HepG2 (cell line): Measurements from ENCODE around the gene CHRNA3. TPM values are rescaled to one million over a fixed set of nuclear protein-coding genes. Genes with fewer than 3 reads are reported as not detected.

Experiments used
- ATAC-seq: fragments of 200-7000 bp; cut with Tn5 transposase; 3 replicates; pipeline ENCODE4 v1.9.1; 2020; ENCODE audit warnings: mild to moderate bottlenecking, moderate library complexity
- BruUV-seq: library from RNA; stranded (reverse); fragments of 400-500 nt; replicated peaks from 2 replicates; lab custom pipeline; 2021; lab: Mats Ljungman, UMichigan
- CTCF ChIA-PET: fragments of 300-600 bp; formaldehyde crosslinking; extraction: SDS; loops from one replicate; lab custom pipeline; 2021; ENCODE audit warnings: low total read pairs, inconsistent platforms, low intra/inter-chr PET ratio; lab: Yijun Ruan, JAX
- POLR2A ChIA-PET: fragments of 350-600 bp; sonication (Branson Sonifier 250); formaldehyde crosslinking; loops from one replicate; lab custom pipeline; 2020; ENCODE audit warnings: antibody characterized with exemption, inconsistent platforms; lab: Yijun Ruan, JAX
- DNase-seq: peaks from one replicate; pipeline ENCODE4 v3.0.0-alpha.2; 2015; ENCODE audit warnings: low spot score
- FAIRE-seq: peaks from 3 replicates; lab custom pipeline; 2011; peaks lifted over from hg19 to GRCh38; lab: Jason Lieb, UNC
- H2AFZ ChIP-seq: one replicate; pipeline ENCODE4 v1.6.1; 2011; ENCODE audit warnings: low read length, inconsistent platforms
- H3K27ac ChIP-seq: fragments of 300-600 bp; 3 replicates; pipeline ENCODE4 v1.8.0; 2011; ENCODE audit warnings: mixed run types, mild to moderate bottlenecking, mixed read lengths, low read length, inconsistent platforms; ENCODE audit not compliant: insufficient read depth; ENCODE audit errors: extremely low read length
- H3K27me3 ChIP-seq, 2 experiments: fragments of 200-600 bp in 1 of 2; 2 replicates in 1 of 2; 3 replicates in 1 of 2; pipeline versions ENCODE4 v1.6.0 to v1.8.0; 2011; ENCODE audit warnings: low read length in 2 of 2, mild to moderate bottlenecking in 2 of 2, moderate library complexity in 2 of 2, inconsistent platforms in 1 of 2; ENCODE audit not compliant: insufficient read depth in 2 of 2, control insufficient read depth in 1 of 2
- H3K36me3 ChIP-seq, 2 experiments: fragments of 200-600 bp in 1 of 2; replicated peaks in 1 of 2; 2 replicates in 1 of 2; 3 replicates in 1 of 2; pipeline versions ENCODE4 v1.5.1 to v1.8.0; 2011; ENCODE audit warnings: low read length in 2 of 2, inconsistent platforms in 1 of 2; ENCODE audit not compliant: insufficient read depth in 2 of 2, control insufficient read depth in 1 of 2
- H3K4me1 ChIP-seq: 2 replicates; pipeline ENCODE4 v1.5.1; 2012; ENCODE audit warnings: low read length, inconsistent platforms; ENCODE audit not compliant: insufficient read depth
- H3K4me2 ChIP-seq: 2 replicates; pipeline ENCODE4 v1.6.0; 2011; ENCODE audit warnings: low read depth, low read length, inconsistent platforms
- H3K4me3 ChIP-seq, 3 experiments: fragments of 200-600 bp in 1 of 3; sonication (generic), shearing (Covaris generic) in 1 of 3; replicated peaks in 1 of 3; 2 replicates each; pipeline ENCODE4 v1.5.1; 2011 to 2016; ENCODE audit warnings: low read length in 3 of 3, inconsistent platforms in 2 of 3, low read depth in 2 of 3, mild to moderate bottlenecking in 2 of 3, control low read depth in 1 of 3, mixed read lengths in 1 of 3; ENCODE audit not compliant: insufficient read depth in 1 of 3
- H3K79me2 ChIP-seq: one replicate; pipeline ENCODE4 v1.6.1; 2011; ENCODE audit warnings: low read length, inconsistent platforms; ENCODE audit not compliant: insufficient read depth
- H3K9ac ChIP-seq: 2 replicates; pipeline ENCODE4 v1.6.0; 2011; ENCODE audit warnings: mild to moderate bottlenecking, low read depth, low read length, inconsistent platforms; ENCODE audit not compliant: insufficient read depth
- H3K9me3 ChIP-seq: 2 replicates; pipeline ENCODE4 v1.5.1; 2012; ENCODE audit warnings: mild to moderate bottlenecking, low read length
- H4K20me1 ChIP-seq: 2 replicates; pipeline ENCODE4 v1.6.0; 2011; ENCODE audit warnings: inconsistent platforms, mild to moderate bottlenecking, low read length, moderate library complexity; ENCODE audit not compliant: insufficient read depth
- CEBPB ChIP-seq: IDR thresholded peaks from 2 replicates; pipeline ENCODE4 v1.6.1; 2011; ENCODE audit warnings: low read depth, low read length, improper control_type of control experiment, borderline replicate concordance
- FOXM1 ChIP-seq: sonication (generic); formaldehyde crosslinking; IDR thresholded peaks from 2 replicates; pipeline ENCODE4 v1.5.0; 2020; ENCODE audit warnings: missing genetic modification reagents
- GATAD2A ChIP-seq: IDR thresholded peaks from 2 replicates; pipeline ENCODE4 v1.6.1; 2016
- HDAC2 ChIP-seq: sonication (generic); formaldehyde crosslinking; IDR thresholded peaks from 2 replicates; pipeline ENCODE4 v1.4.0; 2020; ENCODE audit warnings: missing genetic modification reagents
- HNF1A ChIP-seq, 2 experiments: sonication (generic) in 1 of 2; formaldehyde crosslinking in 1 of 2; IDR thresholded peaks; 2 replicates each; pipeline versions ENCODE4 v1.4.0 to v1.6.1; 2016 to 2020; ENCODE audit warnings: borderline replicate concordance in 1 of 2, low read depth in 1 of 2, mild to moderate bottlenecking in 1 of 2, missing genetic modification reagents in 1 of 2
- KLF12 ChIP-seq: sonication (generic); formaldehyde crosslinking; IDR thresholded peaks from 2 replicates; pipeline ENCODE4 v1.4.0; 2020; ENCODE audit warnings: missing genetic modification reagents, borderline replicate concordance
- NCOA2 ChIP-seq: sonication (generic); formaldehyde crosslinking; IDR thresholded peaks from 2 replicates; pipeline ENCODE4 v1.8.0; 2022; ENCODE audit warnings: inconsistent platforms
- NR0B2 ChIP-seq: sonication (generic); formaldehyde crosslinking; IDR thresholded peaks from 2 replicates; pipeline ENCODE4 v1.4.0; 2020; ENCODE audit warnings: mild to moderate bottlenecking, missing genetic modification reagents
- PHF5A ChIP-seq: IDR thresholded peaks from one replicate; pipeline ENCODE4 v1.6.1; 2018; ENCODE audit warnings: low read depth, missing genetic modification reagents; ENCODE audit not compliant: unreplicated experiment
- RFX3 ChIP-seq: IDR thresholded peaks from 2 replicates; pipeline ENCODE4 v1.6.1; 2016; ENCODE audit warnings: missing biosample characterization, missing genetic modification reagents
- RFXANK ChIP-seq: IDR thresholded peaks from 2 replicates; pipeline ENCODE4 v1.6.1; 2016
- SAP130 ChIP-seq: IDR thresholded peaks from 2 replicates; pipeline ENCODE4 v1.6.1; 2016; ENCODE audit warnings: low read depth
- THAP7 ChIP-seq: sonication (generic); formaldehyde crosslinking; IDR thresholded peaks from 2 replicates; pipeline ENCODE4 v1.8.1; 2023; ENCODE audit warnings: mild to moderate bottlenecking, missing genetic modification reagents
- ZBTB42 ChIP-seq: sonication (generic); formaldehyde crosslinking; IDR thresholded peaks from 2 replicates; pipeline ENCODE4 v1.5.0; 2020; ENCODE audit warnings: mild to moderate bottlenecking, missing genetic modification reagents
- ZFAT ChIP-seq: sonication (generic); formaldehyde crosslinking; conservative IDR thresholded peaks from 2 replicates; pipeline ENCODE4 v1.8.1; 2023; ENCODE audit warnings: missing genetic modification reagents, inconsistent platforms
- ZNF33B ChIP-seq: sonication (generic); formaldehyde crosslinking; IDR thresholded peaks from 2 replicates; pipeline ENCODE4 v1.5.1; 2020; ENCODE audit warnings: mild to moderate bottlenecking, missing genetic modification reagents
- ZNF546 ChIP-seq: sonication (generic); formaldehyde crosslinking; conservative IDR thresholded peaks from 2 replicates; pipeline ENCODE4 v1.8.1; 2023; ENCODE audit warnings: mild to moderate bottlenecking, missing genetic modification reagents
- ZNF589 ChIP-seq: sonication (generic); formaldehyde crosslinking; conservative IDR thresholded peaks from 2 replicates; pipeline ENCODE4 v1.8.0; 2022; ENCODE audit warnings: mild to moderate bottlenecking, moderate library complexity, missing genetic modification reagents
- ZNF703 ChIP-seq: sonication (generic); formaldehyde crosslinking; IDR thresholded peaks from 2 replicates; pipeline ENCODE4 v1.5.1; 2020; ENCODE audit warnings: missing genetic modification reagents, mild to moderate bottlenecking, moderate library complexity, borderline replicate concordance
- WGBS: methylation state at CpG from one replicate; pipeline ENCODE4 v1.1.6; 2017; ENCODE audit warnings: low lambda C conversion rate; 5-methylcytosine and 5-hydroxymethylcytosine counted together
- in situ Hi-C: cut with HindIII; loops from 2 replicates; pipeline ENCODE4 v1.10.0; 2017; ENCODE audit warnings: low pct_unique_long_range_greater_than_20kb; ENCODE audit not compliant: extremely low pct_ligation_motif_present
- intact Hi-C: fragments of 100-400 bp; cut with micrococcal nuclease; formaldehyde crosslinking; loops from one replicate; pipeline ENCODE4 v1.10.0; 2022; ENCODE audit not compliant: unreplicated experiment
- polyA plus RNA-seq, 8 experiments: library from polyadenylated mRNA; depleted of rRNA in 3 of 8; stranded (reverse) in 7 of 8; unstranded in 1 of 8; fragments of >200 nt; fragmentation: Illumina TruSeq in 4 of 8; extraction: Trizol in 4 of 8; gene quantifications; 2 replicates each; pipeline versions ENCODE4 v1.2.1 to v1.2.3, GENCODE V29; 2011 to 2016; ENCODE audit warnings: low read depth in 4 of 8, missing spikeins in 1 of 8, mixed read lengths in 1 of 8; ENCODE audit not compliant: insufficient read depth in 1 of 8
- total RNA-seq, 5 experiments: library from RNA; depleted of rRNA; stranded (reverse); fragments of >200 nt; fragmentation: Illumina TruSeq; extraction: Trizol; gene quantifications; 2 replicates each; pipeline ENCODE4 v1.2.3, GENCODE V29; 2016; ENCODE audit warnings: low read depth in 1 of 5

The CHRNA3 gene
- total and polyA plus RNA-seq, 2 of the 13 experiments (the other 11 are each of a cell fraction or from before 2014, with no cell fraction given), result not detected

- no peak for TF ChIP-seq GATAD2A
These were observed 14.6 kb upstream of the CHRNA3 start (continued) for GRCh38 chr15:78635346-78635745.

GRCh38 chr15:78634210-78635145 is 13.7 kb upstream of the CHRNA3 start:
- H3K9ac ChIP-seq, result no peak overlapping the region
- ChIA-PET CTCF (no interaction called here), POLR2A (no interaction called here)
- no peaks in the 10 kb centered on the region for H3K79me2 ChIP-seq
- DNase-seq (no peak), ATAC-seq (no peak), FAIRE-seq (no peak)
- BruUV-seq, result no TSS peak
- peaks cover 1 to 20% of the 10 kb centered on the region in 2 experiments; a peak in 2 of 5 replicates for H3K27me3 ChIP-seq
- H3K4me3 ChIP-seq, result no peak overlapping the region
- WGBS, result 22% methylated on average over 9 of the region's 12 CpGs
- in situ Hi-C loops (loop anchor here (5.0 kb wide), 1 partner anchor 73 kb away; no protein-coding TSS in a partner anchor), intact Hi-C loops (no loop called here)
- H3K4me1 ChIP-seq, result no peaks in the 10 kb centered on the region
- no peaks in the 10 kb centered on the region for H3K36me3 ChIP-seq
- no peak overlapping the region for H3K27ac ChIP-seq
- no peaks in the 10 kb centered on the region for H4K20me1 ChIP-seq
- H3K9me3 ChIP-seq, result no peaks in the 10 kb centered on the region
- H2AFZ ChIP-seq, result no peak overlapping the region
- TF ChIP-seq HNF1A (IDR thresholded peaks at IDR 0.05; ENCODE audit: low read depth) (no peak), HNF1A (CRISPR knock-in tag; IDR thresholded peaks at IDR 0.05; ENCODE audit: borderline replicate concordance) (no peak), NR0B2 (CRISPR knock-in tag) (no peak), ZBTB42 (no peak), THAP7 (CRISPR knock-in tag) (no peak), NCOA2 (CRISPR knock-in tag) (no peak), ZNF589 (no peak), ZNF703 (CRISPR knock-in tag) (no peak), CEBPB (no peak), PHF5A (no peak), ZNF33B (CRISPR knock-in tag) (no peak), ZNF546 (CRISPR knock-in tag) (no peak), ZFAT (CRISPR knock-in tag) (no peak), KLF12 (CRISPR knock-in tag) (no peak), SAP130 (CRISPR knock-in tag) (no peak), RFXANK (CRISPR knock-in tag) (no peak), RFX3 (no peak), FOXM1 (CRISPR knock-in tag) (no peak), HDAC2 (CRISPR knock-in tag) (no peak)
- no peak overlapping the region for H3K4me2 ChIP-seq
